ENCODE data around the gene NHLRC4. TPM values are rescaled to one million over a fixed set of nuclear protein-coding genes. Genes with fewer than 3 reads are reported as not detected.
A peak's percentile ranks its signal among the peaks of the same experiment; 100 is the strongest.

Gene NHLRC4
- total and polyA plus RNA-seq, 2 of the 13 experiments (the other 11 are each of a cell fraction or from before 2014, with no cell fraction given): 0.40 to 0.59 TPM

GRCh38 chr16:527015-527903 is 39.5 kb upstream of the NHLRC4 start, which contains the start of gene CAPN15 (continued):
- TF ChIP-seq ZNF44 (CRISPR knock-in tag; IDR thresholded peaks at IDR 0.05) (no peak), GRHL1 (CRISPR knock-in tag; conservative IDR thresholded peaks at IDR 0.05) (no peak), NFYC (CRISPR knock-in tag; IDR thresholded peaks at IDR 0.05) (no peak), ZNF703 (CRISPR knock-in tag; IDR thresholded peaks at IDR 0.05; ENCODE audit: borderline replicate concordance) (no peak; the same call in 1 of the 2 replicates), ZNF143 (CRISPR knock-in tag; IDR thresholded peaks at IDR 0.05) (peak; percentile 91), HOXA9 (CRISPR knock-in tag; IDR thresholded peaks at IDR 0.05; ENCODE audit: borderline replicate concordance) (no peak), HNRNPLL (IDR thresholded peaks at IDR 0.05; ENCODE audit: low read depth, low read length, poor library complexity, severe bottlenecking) (peak; percentile 99), CENPBD1 (CRISPR knock-in tag; IDR thresholded peaks at IDR 0.05; ENCODE audit: borderline replicate concordance, low read depth) (no peak; the same call in 1 of the 2 replicates), ZNF577 (CRISPR knock-in tag; IDR thresholded peaks at IDR 0.05; ENCODE audit: borderline replicate concordance, low read depth) (no peak), NBN (conservative IDR thresholded peaks at IDR 0.05) (no peak), FOXC1 (CRISPR knock-in tag; IDR thresholded peaks at IDR 0.05; ENCODE audit: borderline replicate concordance) (no peak), ZNF432 (CRISPR knock-in tag; IDR thresholded peaks at IDR 0.05; ENCODE audit: borderline replicate concordance) (no peak)
- TF ChIP-seq, protein P1, sequence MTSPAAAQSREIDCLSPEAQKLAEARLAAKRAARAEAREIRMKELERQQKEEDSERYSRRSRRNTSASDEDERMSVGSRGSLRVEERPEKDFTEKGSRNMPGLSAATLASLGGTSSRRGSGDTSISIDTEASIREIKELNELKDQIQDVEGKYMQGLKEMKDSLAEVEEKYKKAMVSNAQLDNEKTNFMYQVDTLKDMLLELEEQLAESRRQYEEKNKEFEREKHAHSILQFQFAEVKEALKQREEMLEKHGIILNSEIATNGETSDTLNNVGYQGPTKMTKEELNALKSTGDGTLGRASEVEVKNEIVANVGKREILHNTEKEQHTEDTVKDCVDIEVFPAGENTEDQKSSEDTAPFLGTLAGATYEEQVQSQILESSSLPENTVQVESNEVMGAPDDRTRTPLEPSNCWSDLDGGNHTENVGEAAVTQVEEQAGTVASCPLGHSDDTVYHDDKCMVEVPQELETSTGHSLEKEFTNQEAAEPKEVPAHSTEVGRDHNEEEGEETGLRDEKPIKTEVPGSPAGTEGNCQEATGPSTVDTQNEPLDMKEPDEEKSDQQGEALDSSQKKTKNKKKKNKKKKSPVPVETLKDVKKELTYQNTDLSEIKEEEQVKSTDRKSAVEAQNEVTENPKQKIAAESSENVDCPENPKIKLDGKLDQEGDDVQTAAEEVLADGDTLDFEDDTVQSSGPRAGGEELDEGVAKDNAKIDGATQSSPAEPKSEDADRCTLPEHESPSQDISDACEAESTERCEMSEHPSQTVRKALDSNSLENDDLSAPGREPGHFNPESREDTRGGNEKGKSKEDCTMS (CRISPR knock-in tag; conservative IDR thresholded peaks at IDR 0.05): no peak
- TF ChIP-seq, protein P2, sequence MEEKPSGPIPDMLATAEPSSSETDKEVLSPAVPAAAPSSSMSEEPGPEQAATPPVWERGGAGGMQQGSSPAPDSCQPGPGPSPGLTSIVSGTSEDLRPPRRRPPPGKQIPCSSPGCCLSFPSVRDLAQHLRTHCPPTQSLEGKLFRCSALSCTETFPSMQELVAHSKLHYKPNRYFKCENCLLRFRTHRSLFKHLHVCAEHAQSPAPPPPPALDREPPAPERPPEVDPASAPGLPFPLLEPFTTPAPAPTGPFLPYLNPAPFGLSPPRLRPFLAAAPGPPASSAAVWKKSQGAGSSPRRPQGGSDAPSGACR (CRISPR knock-in tag; IDR thresholded peaks at IDR 0.05): no peak
- TF ChIP-seq, protein P3, sequence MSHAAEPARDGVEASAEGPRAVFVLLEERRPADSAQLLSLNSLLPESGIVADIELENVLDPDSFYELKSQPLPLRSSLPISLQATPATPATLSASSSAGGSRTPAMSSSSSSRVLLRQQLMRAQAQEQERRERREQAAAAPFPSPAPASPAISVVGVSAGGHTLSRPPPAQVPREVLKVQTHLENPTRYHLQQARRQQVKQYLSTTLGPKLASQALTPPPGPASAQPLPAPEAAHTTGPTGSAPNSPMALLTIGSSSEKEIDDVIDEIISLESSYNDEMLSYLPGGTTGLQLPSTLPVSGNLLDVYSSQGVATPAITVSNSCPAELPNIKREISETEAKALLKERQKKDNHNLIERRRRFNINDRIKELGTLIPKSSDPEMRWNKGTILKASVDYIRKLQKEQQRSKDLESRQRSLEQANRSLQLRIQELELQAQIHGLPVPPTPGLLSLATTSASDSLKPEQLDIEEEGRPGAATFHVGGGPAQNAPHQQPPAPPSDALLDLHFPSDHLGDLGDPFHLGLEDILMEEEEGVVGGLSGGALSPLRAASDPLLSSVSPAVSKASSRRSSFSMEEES (CRISPR knock-in tag; IDR thresholded peaks at IDR 0.05): no peak
- TF ChIP-seq, protein P4, sequence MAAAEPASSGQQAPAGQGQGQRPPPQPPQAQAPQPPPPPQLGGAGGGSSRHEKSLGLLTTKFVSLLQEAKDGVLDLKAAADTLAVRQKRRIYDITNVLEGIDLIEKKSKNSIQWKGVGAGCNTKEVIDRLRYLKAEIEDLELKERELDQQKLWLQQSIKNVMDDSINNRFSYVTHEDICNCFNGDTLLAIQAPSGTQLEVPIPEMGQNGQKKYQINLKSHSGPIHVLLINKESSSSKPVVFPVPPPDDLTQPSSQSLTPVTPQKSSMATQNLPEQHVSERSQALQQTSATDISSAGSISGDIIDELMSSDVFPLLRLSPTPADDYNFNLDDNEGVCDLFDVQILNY (CRISPR knock-in tag; conservative IDR thresholded peaks at IDR 0.05): peak; percentile 6; the same call in 1 of the 2 replicates
- TF ChIP-seq, protein P5, sequence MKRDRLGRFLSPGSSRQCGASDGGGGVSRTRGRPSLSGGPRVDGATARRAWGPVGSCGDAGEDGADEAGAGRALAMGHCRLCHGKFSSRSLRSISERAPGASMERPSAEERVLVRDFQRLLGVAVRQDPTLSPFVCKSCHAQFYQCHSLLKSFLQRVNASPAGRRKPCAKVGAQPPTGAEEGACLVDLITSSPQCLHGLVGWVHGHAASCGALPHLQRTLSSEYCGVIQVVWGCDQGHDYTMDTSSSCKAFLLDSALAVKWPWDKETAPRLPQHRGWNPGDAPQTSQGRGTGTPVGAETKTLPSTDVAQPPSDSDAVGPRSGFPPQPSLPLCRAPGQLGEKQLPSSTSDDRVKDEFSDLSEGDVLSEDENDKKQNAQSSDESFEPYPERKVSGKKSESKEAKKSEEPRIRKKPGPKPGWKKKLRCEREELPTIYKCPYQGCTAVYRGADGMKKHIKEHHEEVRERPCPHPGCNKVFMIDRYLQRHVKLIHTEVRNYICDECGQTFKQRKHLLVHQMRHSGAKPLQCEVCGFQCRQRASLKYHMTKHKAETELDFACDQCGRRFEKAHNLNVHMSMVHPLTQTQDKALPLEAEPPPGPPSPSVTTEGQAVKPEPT (CRISPR knock-in tag; IDR thresholded peaks at IDR 0.05; ENCODE audit: low read depth): peak; percentile 63
